ENCODE data around the gene TRPM5. TPM values are rescaled to one million over a fixed set of nuclear protein-coding genes. Genes with fewer than 3 reads are reported as not detected.

Gene TRPM5
- total RNA-seq, 1 donor from 2014 or later: 0.46 TPM

DNA sequence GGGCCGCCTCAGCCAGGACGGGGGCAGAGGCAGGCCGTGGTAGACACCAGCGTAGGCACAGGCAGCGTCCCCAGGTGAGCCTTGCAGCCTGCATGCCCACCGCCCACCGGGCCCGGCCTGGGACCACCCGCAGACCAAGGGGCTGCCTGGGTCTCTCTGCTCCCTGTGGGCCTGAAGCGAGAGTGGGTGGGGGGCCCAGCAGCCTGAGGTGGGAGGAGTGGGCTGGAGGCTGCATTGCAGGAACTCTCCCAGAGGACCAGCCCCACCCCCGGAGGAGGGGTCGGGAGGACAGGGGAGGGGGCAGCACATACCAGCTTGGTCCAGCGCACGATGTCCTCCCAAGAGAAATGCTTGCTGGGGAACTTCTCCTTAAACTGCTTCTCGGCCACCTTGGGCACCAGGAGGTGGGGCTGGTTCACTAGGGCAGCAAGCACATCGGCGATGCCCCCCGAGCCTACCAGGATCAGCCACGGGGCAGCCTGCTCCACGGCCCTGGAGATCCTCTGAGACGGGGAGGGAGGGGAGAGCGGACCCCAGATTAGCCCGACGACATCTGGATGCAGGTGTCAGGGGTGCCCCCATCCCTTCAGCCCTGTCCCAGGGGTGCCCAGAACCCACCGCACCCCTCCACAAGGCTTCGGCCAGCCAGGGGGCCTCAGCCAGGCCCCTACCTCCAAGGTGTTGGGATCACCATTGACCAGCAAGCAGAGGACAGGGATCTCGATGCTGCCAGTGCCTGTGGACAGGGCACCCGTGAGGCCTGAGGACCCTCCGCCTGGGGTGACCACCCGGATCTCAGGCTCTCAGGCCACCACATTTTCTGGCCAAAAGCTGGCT, 26.2 kb downstream of the TRPM5 start:
- no peak overlapping the region for H3K4me3 Mint-ChIP-seq
- no peaks in the 10 kb centered on the region for H3K9me3 Mint-ChIP-seq
- no peak overlapping the region for H3K27ac Mint-ChIP-seq
- no peaks in the 10 kb centered on the region for H3K27me3 Mint-ChIP-seq
- H3K4me1 Mint-ChIP-seq (ENCODE audit: unreplicated experiment): no peaks in the 10 kb centered on the region
- H3K36me3 Mint-ChIP-seq: no peaks in the 10 kb centered on the region
- TF ChIP-seq, protein P1, sequence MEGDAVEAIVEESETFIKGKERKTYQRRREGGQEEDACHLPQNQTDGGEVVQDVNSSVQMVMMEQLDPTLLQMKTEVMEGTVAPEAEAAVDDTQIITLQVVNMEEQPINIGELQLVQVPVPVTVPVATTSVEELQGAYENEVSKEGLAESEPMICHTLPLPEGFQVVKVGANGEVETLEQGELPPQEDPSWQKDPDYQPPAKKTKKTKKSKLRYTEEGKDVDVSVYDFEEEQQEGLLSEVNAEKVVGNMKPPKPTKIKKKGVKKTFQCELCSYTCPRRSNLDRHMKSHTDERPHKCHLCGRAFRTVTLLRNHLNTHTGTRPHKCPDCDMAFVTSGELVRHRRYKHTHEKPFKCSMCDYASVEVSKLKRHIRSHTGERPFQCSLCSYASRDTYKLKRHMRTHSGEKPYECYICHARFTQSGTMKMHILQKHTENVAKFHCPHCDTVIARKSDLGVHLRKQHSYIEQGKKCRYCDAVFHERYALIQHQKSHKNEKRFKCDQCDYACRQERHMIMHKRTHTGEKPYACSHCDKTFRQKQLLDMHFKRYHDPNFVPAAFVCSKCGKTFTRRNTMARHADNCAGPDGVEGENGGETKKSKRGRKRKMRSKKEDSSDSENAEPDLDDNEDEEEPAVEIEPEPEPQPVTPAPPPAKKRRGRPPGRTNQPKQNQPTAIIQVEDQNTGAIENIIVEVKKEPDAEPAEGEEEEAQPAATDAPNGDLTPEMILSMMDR (conservative IDR thresholded peaks at IDR 0.05): no peak
- DNase-seq (ENCODE audit: extremely low spot score, unreplicated experiment): no peak

DNA sequence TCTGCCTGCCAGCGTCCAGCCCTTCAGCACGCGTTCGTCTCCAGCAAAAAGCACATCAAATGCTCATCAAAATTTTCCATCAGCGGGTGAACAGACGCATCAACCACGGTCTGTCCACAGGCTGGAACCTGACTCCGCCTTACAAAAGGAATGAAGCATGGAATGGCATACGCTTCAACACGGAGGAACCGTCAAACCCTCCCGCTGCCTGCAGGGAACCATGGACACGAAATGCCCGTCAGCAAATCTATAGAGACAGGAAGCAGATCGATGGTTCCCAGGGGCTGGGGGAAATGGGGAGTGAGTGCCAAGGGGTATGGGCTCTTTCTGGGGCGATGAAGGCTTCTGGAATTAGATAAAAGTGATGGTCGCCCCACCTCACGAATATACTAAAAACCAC, 27.5 kb downstream of the TRPM5 start:
- no peaks in the 10 kb centered on the region for H3K9me3 Mint-ChIP-seq
- no peaks in the 10 kb centered on the region for H3K36me3 Mint-ChIP-seq
- no peak overlapping the region for H3K4me3 Mint-ChIP-seq
- no peaks in the 10 kb centered on the region for H3K4me1 Mint-ChIP-seq (ENCODE audit: unreplicated experiment)
- TF ChIP-seq, protein P1 (conservative IDR thresholded peaks at IDR 0.05): no peak
- H3K27ac Mint-ChIP-seq: no peak overlapping the region
- no peak for DNase-seq (ENCODE audit: extremely low spot score, unreplicated experiment)
- H3K27me3 Mint-ChIP-seq: no peaks in the 10 kb centered on the region

DNA sequence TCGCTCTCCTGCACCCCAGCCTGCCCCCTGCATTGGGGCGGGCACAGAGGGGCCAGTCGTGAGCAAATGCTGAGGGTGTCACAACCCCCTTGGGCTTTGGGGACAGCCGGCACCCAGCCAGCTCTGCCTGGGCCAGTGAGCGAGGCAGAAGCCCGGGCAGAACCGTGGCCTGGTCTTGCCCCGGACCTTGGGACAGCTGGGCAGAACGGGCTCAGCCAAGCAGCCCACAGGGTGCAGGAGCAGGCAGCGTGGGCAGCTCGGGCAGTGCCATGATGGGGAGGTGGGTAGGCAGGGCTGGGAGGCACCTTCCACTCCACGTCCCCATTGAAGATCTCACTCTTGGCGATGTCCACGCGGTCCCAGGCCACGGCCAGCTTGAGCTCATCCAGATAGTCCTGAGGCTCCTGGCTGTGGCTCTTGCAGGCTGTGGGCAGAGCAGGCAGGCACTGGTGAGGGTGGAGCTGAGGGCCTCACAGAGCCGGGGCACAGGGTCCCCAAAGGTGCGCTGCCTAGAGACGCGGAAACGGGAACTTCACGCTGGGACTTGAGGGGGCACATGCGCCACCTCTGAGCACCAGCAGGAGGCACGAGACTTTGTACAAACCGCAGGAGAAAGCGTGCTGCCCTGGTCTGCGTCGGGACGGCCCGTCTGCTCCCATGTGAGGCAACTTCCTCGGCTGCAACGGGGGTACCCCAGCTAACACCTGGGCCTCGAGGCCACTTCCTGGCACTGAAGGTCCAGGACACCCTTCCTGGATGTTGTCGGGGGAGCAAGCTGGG, 28.5 kb downstream of the TRPM5 start:
- no peak for DNase-seq (ENCODE audit: extremely low spot score, unreplicated experiment)
- Mint-ChIP-seq H3K4me3 (no peak overlapping the region), H3K9me3 (no peaks in the 10 kb centered on the region), H3K4me1 (ENCODE audit: unreplicated experiment) (peaks cover 4% of the 10 kb centered on the region), H3K27me3 (no peaks in the 10 kb centered on the region), H3K27ac (no peak overlapping the region), H3K36me3 (no peaks in the 10 kb centered on the region)
- TF ChIP-seq, protein P1 (conservative IDR thresholded peaks at IDR 0.05): no peak

DNA sequence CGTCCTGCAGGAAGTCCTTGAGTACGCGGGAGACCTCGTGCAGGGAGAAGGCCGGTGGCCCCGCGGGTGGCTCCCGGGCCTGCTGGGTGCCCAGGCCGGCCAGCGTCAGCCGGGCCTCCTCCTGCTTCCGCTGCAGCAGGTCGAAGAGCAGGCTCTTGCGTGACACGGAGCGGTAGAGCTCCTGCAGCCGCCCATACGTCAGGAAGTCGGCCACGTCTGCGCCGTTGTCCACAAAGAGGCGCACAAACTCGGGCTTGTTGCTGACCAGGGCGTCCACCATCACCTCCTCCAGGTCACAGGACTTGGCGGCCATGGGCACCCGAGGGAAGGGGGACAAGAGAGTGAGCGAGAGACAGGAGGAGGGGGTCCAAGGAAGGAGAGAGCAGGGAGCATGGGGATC, 29.1 kb downstream of the TRPM5 start:
- H3K4me1 Mint-ChIP-seq (ENCODE audit: unreplicated experiment): peaks cover 4% of the 10 kb centered on the region
- H3K36me3 Mint-ChIP-seq: no peaks in the 10 kb centered on the region
- no peak overlapping the region for H3K4me3 Mint-ChIP-seq
- no peak overlapping the region for H3K27ac Mint-ChIP-seq
- H3K27me3 Mint-ChIP-seq: no peaks in the 10 kb centered on the region
- TF ChIP-seq, protein P1 (conservative IDR thresholded peaks at IDR 0.05): no peak
- DNase-seq (ENCODE audit: extremely low spot score, unreplicated experiment): no peak
- no peaks in the 10 kb centered on the region for H3K9me3 Mint-ChIP-seq

DNA sequence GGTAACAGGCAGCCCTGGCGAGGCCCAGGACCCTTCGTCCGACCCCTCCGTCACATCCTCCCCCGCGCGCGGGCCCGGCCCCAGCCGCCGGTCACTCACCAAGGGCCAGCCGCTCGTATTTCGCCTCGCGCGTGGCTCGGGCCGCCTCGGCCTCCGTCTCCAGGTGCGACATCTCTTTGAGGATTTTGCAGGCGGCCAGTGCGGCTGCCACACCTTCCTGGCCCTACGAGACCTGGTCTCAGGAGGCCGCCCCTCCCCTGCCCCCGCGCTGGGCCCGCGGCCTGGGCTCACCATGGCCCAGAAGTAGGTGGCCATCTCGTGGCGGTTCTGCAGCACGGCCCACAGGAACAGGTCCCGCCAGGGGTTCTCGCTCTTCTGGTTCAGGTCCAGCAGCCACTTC, 29.7 kb downstream of the TRPM5 start:
- Mint-ChIP-seq H3K4me3 (no peak overlapping the region), H3K9me3 (no peaks in the 10 kb centered on the region), H3K27ac (no peak overlapping the region), H3K27me3 (no peaks in the 10 kb centered on the region), H3K4me1 (ENCODE audit: unreplicated experiment) (peaks cover 4% of the 10 kb centered on the region), H3K36me3 (no peaks in the 10 kb centered on the region)
- no peak for DNase-seq (ENCODE audit: extremely low spot score, unreplicated experiment)
- TF ChIP-seq, protein P1 (conservative IDR thresholded peaks at IDR 0.05): no peak

Measured in type B pancreatic cell (in vitro differentiated cells).